NCI-H2029 (cell line): Measurements from ENCODE around the gene COL4A6.

Experiments used
- DNase-seq: peaks from one replicate; lab custom pipeline; 2025; lab: John Stamatoyannopoulos, UW

Gene COL4A6

DNA sequence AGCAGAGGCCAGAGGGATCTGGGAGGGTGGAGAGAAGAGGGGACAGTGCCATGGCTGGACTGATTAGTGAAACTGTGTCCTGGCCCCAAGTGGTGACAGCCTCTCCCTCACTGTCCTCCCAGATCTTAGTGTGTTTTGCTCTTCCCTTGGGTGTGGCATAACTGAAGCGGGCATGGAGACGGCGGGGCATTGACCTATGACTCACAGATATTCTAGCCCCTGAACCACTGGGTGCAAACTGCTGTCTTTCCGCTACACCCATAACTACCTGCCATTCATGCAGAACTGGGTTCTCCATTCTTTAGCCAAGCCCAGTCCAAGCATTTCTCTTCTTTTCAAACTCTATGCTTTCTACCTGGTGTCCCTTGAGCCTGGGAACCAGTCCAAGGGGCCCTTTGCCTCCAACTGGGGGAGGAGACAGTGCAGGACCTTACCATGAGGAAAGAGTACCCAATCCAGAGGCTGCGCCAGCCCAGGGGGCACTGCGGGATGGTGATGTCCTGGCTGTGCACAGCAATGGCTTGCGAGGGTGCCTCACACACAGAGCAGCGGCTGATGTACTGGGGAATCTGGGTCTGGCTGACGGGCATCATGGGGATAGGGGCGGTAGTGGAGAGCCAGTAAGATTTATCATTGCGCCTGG lies 279.1 kb downstream of the COL4A6 start:
- DNase-seq = no peak

DNA sequence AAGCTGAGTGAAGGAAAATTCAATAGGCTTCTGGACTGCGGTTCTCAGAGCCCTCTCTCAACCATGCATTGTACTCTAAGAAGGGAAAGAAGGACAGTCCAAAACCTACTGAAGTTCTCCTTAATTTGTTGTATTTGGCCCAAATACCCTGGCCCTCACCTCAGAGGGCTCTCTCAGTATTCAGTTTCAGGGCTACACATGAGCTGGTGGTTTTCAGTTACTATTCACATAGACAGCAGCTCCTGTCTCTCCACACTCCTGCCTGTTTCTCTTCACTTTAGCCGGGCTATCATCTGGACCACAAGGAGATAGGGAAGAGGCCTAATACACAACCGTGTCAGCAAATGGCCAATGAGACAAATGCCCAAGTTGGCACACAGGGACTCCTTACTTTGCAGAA lies 280.6 kb downstream of the COL4A6 start:
- DNase-seq = no peak

DNA sequence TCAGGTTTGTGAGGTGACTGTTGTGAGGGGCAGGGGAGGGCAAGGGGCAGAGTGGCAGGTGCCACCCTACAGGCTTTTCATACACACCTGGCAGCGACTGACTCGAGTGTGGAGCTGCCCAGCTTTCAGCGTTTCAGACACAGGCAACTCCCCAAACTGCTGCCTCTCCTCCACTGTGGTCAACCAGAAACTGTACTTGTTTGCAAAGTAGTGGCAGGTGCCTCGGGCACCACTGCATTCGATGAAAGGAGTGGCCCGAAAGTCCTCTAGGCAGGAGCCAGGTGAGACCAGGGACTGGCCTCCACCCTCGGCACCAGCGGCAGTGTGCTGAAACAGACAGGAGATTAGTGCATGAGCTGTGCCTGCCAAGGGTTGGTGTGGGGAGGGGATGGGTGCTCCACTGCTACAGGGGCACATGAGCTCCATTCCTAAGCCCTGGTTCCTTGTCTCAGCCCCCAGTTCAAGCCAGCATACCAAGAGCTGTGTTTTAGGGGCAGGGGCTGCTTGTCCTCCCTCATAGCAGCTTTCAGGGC lies 281.2 kb downstream of the COL4A6 start:
- DNase-seq = no peak

DNA sequence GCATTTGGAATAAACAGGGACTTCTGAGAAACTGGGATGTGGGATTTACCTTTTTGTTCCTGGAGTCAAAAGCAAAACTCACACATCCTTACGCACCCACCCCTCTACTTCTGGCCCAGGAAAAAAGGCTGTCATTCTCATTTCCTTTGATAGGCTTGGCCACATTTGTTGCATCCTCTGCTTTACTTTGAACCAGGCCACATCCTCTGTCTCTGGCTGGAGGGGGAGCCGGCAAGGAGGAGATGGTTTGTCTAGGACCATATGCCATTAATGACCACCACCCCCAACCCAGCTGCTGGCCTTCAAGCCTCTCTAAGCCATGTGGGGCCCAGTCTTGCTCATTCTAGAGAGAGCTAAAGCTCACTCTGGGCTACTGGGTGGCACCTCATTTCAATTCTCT lies 282.1 kb downstream of the COL4A6 start:
- DNase-seq = no peak

DNA sequence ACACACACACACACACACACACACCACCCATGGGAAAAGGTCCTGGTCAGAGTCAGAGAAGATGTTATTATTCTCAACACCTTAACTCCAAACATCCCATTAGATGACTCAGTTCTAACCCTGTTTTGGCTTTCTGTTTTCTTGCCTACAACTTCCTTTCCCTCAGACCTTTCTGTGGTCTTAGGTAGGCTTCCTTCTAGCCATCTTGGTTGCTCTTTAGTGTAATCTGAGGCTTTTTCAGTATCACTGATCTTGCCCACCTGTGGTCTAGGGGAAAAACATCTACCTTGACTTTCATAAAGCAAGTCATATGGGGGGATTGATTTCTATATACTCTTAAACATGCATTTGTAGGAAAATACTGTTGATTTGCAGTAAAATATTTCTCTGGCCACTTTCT lies 289.7 kb downstream of the COL4A6 start:
- DNase-seq = no peak

DNA sequence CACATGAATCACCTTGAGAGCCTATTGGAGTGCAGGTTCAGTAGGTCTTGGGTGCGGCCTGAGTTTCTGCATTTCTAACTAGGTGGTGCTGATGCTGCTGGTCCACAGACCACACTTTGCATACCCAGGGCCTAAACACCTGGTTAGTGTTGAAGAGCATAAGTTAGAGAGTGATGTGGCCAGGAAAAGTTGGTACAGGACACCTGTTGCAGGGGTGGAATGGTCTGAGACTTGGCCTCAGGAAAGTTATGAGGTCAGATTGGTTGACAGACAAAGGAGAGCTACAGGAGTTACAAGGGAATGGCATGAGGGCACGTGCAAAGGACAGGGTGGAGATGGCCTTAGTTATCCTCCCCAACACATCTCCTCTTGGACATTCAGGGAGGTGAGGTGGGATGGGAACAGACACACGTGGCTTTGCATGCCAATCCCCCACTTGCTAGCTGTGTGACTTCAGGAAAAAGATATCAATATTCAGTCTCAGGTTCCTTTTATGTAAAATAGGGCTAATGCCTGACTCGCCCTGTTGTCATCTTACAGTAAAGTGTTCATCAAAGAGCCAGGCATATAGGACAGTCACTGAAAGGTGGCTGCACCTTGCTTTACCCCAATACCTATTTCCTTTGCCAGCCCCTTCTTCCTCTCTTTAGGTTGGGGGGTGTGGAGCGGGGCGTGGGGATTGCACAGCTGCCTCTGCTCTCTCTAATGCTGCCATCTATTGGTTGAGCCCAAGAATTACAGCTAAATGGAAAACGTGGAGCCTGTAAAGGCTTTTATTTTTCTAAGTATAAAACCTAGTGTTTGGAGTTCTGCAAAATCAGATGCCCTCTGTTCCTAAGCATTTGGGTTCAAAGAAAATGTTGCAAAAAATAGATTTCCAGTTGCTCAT lies 299.2 kb downstream of the COL4A6 start:
- no peak for DNase-seq

DNA sequence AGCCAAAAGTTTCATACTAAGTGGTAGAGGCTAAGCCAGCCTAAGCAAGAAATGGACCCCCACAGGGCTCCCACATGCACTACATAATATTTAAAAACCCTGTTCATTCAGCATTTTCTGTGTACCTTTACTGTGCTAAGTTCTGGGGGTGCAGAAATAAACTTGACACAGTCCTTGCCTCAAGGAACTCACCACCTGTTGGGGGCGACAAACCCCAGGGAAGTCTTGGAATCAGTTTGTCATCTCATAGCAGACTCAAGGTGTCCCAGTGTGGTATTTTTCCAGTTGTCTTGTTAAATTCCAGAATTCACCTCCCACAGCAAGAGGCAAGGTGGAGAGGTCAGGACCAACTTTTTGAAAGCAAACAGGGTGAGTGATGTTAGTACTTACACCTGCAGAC lies 303.5 kb downstream of the COL4A6 start:
- DNase-seq = no peak

DNA sequence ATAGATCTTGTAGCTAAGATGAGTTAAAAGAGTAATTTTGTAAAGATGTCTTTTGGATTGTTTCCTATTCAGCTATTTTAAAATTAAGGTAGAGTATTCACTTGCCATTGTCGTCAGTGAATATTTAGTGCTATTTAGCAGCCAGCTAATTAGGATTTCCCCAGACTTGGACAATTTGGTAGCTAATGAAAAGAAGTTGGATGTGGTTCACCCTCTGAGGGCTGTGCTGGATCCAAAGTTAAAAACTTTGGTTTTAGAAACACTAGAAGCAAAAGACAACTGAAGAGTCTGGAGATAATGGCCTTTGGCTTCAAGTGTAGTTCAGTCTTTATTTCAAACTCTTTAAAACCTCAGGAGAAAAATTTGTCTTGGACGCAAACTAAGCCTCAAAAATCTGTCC lies 305.3 kb downstream of the COL4A6 start:
- DNase-seq = no peak

DNA sequence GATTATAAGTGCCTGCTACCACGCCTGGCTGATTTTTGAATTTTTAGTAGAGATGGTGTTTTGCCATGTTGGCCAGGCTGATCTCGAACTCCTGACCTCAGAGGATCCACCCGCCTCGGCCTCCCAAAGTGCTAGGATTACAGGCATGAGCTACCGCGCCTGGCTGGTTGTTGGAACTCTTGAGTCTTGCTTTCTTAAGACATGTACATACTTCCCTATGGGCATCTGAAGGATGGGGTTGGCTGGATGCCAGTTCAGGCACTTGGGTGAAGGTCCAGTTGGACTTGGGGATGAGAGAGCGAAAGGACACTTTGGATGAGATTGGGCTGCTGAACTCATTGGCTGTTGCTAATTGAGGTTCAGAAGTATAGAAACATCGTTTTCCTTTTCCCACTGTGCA lies 306.2 kb downstream of the COL4A6 start:
- no peak for DNase-seq

DNA sequence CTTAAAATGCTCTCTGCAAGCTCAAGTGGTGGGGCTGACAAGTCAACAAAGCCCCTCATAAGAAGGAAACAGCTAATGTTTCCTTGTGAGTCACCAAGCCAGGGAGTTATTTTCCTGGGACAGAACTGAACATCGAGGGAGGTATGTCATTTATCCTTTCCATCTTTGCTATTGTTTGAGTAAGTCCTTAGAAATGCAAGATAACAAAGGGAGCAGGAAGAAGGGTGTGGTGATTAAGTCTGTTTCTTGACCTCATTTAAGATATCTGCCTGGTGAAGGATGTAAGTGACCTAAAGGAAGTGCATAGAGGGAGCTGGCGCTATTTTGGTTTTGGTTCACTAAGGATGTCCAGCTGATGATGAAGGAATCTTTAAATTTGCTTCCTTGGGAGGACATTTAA lies 306.8 kb downstream of the COL4A6 start:
- DNase-seq = no peak

DNA sequence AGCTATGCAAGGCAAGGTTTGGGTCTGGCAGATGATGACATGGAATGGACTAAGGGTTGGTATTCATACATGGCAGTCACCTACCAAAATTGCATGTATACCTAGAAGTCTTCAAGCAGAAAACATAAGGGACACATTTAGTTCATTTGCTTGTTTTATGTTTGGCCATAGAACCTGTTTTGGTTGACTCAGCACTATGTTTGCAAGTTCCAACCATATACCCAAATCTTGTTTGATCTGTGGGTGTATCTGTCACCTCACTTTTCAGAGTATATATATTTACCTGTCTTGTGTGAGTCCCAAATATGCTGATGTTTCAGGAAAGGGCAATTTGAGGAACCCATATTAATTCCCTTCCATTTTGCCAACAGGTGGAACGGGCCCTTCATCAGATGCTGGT lies 307.3 kb downstream of the COL4A6 start:
- no peak for DNase-seq

DNA sequence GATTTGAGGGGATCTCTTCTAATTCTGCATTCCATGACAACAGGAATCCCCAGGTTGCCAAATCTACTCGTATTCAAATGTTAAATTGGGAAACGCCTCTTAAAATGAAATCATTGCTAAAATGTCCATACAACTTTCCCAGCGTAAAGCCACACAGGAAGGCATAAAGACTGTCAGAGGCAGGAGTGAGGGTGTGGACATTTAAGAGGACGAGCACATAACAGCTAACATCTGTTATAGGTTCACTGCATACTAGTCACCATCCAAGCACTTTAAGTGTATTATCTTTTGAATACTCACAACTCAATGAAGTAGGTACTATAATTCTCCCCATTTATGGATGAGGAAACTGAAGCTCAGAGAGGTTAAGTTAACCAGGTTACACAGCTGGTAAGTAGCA lies 311.1 kb downstream of the COL4A6 start:
- DNase-seq = no peak

DNA sequence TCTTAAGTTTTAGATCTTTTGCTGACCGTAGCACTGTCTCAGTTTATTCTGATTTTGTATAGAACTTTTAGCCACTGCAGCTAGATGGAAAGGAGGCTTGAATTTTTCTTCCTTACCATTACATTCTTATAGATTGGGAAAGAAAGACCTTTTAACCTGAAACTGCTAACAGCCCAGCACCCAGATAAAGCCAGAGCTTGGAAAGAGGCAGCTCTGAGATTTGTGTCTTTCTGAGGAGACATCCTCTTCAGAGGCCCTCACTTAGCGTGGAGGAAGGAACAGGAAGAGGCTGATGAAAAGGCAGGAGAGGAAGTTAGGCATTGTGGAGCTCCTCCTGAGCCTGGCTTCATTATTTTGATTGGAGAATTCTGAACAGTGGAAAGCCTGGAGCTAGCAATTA lies 311.6 kb downstream of the COL4A6 start:
- DNase-seq = no peak

DNA sequence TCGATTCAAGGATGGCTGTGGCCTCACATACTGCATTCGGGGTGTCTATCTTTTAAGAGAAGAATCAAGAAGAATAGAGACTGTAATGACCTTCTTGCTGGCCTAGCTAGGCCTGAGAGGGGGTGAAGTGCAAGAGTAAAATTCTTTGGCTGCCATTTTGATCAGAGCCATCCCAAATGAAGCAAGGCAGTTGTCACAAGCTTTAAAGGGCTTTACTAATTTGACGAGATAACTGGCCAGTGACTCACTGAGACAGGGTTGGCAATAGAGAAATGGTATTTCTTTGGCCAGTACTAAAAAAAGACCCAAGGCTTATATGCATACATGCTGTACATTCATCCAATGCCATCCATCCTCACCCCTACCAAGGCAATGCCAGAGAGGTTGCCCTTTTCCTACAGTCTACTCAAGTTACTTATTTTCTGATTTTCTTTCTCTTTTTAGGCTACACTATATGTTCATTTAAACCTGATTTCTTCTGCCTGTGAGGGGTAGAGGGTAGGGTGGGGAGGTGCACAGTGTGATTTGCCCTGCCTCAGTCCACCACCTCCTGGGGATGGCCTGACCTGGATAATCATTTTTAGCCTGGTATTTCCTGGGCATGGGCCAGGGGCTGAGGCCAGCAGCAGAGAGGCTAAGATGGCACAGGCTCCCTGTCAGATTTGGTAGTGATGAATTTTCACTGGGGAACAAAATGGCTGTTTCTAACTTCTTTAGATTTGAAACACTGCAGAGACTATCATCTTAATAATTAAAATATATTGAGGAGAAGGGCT lies 314.4 kb downstream of the COL4A6 start:
- DNase-seq = no peak

DNA sequence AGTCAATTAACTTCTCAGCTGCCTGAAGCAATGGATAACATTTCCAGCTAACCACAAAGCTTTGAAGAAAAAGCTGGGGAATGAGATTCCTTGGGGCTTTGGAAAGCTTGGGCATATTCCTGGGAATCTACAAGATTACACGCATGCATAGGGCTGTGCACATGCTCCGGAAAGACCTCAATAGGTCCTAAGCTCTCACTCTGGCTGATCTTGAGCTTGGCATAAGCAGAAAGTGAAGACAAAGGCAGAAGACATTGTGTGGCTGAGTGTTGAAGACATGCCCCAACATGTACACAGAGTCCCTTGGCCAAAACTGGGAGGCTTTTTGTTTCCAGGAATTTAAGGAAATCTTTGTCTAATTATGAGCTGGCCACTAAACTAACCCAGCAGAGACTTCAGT lies 315.5 kb downstream of the COL4A6 start:
- DNase-seq = no peak

DNA sequence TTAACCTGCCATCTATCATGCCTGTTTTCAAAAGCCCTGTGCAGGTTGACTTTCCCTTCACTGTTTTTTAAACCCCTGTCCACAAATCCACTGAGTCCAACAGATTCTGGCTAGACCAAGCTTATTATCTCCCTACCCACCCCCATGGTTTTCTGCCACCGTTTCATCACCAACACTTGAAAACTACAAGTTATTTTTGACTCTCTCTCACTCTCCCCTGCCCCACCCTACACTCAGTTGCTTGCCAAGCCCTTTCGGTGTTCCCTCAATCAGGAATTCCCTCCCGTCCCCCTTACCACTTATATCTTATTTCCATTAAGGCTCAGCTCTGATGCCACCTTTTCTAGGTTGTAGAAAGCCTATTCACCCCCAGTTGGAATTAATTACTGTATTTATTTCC lies 316.9 kb downstream of the COL4A6 start:
- DNase-seq = no peak

DNA sequence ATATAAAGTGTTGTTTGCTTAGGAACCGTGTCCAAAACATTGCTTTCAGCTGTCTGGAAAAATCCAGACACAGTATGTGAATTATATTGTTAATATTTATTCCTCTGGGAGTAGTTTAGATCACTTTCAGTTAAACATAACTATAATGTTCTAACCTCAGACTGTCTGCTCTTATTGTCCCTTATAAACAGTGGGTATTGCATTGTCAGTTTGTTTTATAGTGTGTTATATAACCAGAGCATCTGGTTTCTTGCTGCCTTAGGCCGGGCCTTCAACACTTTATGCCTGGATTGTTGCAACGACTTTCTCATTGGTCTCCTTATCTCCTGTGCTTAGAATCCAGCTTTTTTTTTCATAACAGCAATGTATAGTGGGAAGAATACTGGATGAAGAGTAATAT lies 320.2 kb downstream of the COL4A6 start:
- no peak for DNase-seq

DNA sequence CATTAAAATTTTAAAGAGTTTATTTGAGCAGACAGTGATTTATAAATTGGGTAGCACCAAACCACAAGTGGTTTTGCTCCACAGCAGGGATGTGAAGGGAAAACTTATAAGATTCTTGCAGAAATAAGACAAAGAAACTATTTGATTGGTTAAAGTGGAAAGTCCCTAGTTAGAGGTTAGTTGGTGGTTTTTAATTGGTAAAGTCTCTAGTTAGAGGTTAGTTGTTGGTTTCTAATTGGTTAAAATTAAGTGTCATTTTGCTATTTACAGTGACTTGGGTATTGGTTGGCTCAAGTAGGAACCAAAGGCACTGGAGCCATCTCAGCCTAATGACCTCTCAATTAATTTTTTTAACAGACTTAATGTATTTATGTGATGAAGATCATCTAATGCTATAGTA lies 323.7 kb downstream of the COL4A6 start:
- DNase-seq = no peak
